ENCODE measurements around the gene MAD2L1BP. TPM values are rescaled to one million over a fixed set of nuclear protein-coding genes. Genes with fewer than 3 reads are reported as not detected.
"Not testable (repeated sequence)": the region's sequence is repeated elsewhere in the genome, so short reads cannot be mapped to it uniquely, and the experiment has no call there.

Gene MAD2L1BP
- total RNA-seq, 3 donors from 2014 or later (not counting 1 experiment from before 2014, with no cell fraction given): 29.9 to 43.3 (median 38.3) TPM

DNA sequence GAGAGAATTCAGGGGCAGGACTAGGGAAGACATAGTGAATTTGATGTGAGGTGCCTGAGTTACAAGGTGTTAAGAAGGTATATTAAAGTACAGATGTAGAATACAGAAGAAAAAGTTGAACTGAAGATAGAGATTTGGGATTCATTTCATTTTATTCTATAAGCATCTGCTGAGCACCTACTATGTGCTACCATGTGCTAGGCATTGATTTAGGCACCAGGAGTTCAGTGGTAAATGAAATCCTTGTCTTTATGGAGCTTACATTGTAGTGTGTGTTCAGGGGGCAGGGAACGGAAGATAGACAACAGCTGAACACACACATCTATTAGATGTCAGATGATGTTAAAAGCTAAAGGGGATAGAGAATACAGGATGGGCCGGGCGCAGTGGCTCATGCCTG lies 12.0 kb downstream of the MAD2L1BP start:
- Mint-ChIP-seq H3K9me3 (no peaks in the 10 kb centered on the region), H3K36me3 (no peaks in the 10 kb centered on the region), H3K4me3 (no peak overlapping the region), H3K27ac (no peak overlapping the region), H3K4me1 (peaks cover 9 to 21% of the 10 kb centered on the region in 2 donors), H3K27me3 (ENCODE audit: low read depth in 2 of 2) (peaks cover 0 to 6% of the 10 kb centered on the region in 2 donors)
- no peaks in the 10 kb centered on the region for H3K9me3 ChIP-seq (ENCODE audit: control insufficient read depth, insufficient read depth, low read length)
- ATAC-seq (no peak), DNase-seq (no peak)
- no peaks in the 10 kb centered on the region for H3K36me3 ChIP-seq (ENCODE audit: control insufficient read depth, insufficient read depth, low read length)
- intact Hi-C loops (cut with micrococcal nuclease): no loop called here
- H3K4me1 ChIP-seq (ENCODE audit: control insufficient read depth, insufficient read depth, low read length): peaks cover 13% of the 10 kb centered on the region
- H3K27me3 ChIP-seq (ENCODE audit: control insufficient read depth, insufficient read depth, low read length): no peaks in the 10 kb centered on the region
- no peak overlapping the region for H3K27ac ChIP-seq (ENCODE audit: low read length)
- 93% methylated on average over 3 of the region's 3 CpGs for WGBS (ENCODE audit: insufficient coverage)
- TF ChIP-seq, protein P1, sequence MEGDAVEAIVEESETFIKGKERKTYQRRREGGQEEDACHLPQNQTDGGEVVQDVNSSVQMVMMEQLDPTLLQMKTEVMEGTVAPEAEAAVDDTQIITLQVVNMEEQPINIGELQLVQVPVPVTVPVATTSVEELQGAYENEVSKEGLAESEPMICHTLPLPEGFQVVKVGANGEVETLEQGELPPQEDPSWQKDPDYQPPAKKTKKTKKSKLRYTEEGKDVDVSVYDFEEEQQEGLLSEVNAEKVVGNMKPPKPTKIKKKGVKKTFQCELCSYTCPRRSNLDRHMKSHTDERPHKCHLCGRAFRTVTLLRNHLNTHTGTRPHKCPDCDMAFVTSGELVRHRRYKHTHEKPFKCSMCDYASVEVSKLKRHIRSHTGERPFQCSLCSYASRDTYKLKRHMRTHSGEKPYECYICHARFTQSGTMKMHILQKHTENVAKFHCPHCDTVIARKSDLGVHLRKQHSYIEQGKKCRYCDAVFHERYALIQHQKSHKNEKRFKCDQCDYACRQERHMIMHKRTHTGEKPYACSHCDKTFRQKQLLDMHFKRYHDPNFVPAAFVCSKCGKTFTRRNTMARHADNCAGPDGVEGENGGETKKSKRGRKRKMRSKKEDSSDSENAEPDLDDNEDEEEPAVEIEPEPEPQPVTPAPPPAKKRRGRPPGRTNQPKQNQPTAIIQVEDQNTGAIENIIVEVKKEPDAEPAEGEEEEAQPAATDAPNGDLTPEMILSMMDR (IDR thresholded peaks at IDR 0.05): no peak
- no peak overlapping the region for H3K4me3 ChIP-seq (ENCODE audit: low read length)

DNA sequence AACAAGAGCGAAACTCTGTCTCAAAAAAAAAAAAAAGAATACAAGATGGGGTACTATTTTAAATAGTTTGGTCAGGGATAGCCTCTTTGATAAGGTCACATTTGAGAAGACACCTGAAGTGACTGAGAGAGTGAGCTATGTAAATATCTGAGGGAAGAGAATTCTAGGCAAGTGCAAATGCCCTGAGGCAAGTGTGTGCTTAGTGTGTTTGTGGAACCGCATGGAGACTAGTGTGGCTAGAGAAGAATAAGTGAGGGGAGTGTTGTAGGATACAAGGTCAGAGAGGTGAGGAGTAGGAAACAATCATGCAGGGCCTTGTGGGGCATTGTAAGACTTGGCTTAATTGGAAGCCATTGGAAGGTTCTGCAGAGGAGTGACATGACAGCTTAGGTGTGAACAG lies 12.6 kb downstream of the MAD2L1BP start:
- intact Hi-C loops (cut with micrococcal nuclease): no loop called here

DNA sequence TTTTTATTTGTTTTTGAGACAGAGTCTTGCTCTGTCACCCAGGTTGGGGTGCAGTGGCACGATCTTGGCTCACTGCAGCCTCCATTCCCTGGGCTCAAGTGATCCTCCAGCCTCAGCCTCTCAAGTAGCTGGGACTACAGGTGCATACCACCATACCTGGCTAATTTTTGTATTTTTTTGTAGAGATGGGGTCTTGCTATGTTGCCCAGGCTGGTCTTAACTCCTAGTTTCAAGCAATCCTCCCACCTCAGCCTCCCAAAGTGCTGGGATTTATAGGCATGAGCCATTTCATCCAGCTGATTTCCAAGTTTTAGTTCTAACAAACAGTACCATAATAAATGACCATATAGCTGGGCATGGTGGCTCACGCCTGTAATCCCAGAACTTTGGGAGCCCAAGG lies 17.2 kb downstream of the MAD2L1BP start:
- WGBS (ENCODE audit: insufficient coverage): 95% methylated on average over 2 of the region's 2 CpGs

More for the DNA sequence above, 12.6 kb downstream of the MAD2L1BP start:
- H3K36me3 Mint-ChIP-seq: no peaks in the 10 kb centered on the region
- H3K4me3 Mint-ChIP-seq: no peak overlapping the region
- 95% methylated on average over 2 of the region's 2 CpGs for WGBS (ENCODE audit: insufficient coverage)
- DNase-seq (no peak), ATAC-seq (no peak)
- no peaks in the 10 kb centered on the region for H3K9me3 Mint-ChIP-seq
- peaks cover 9 to 18% of the 10 kb centered on the region in 2 donors for H3K4me1 Mint-ChIP-seq
- Histone ChIP-seq H3K4me3 (ENCODE audit: low read length) (no peak overlapping the region), H3K9me3 (ENCODE audit: control insufficient read depth, insufficient read depth, low read length) (no peaks in the 10 kb centered on the region), H3K36me3 (ENCODE audit: control insufficient read depth, insufficient read depth, low read length) (no peaks in the 10 kb centered on the region), H3K27ac (ENCODE audit: low read length) (no peak overlapping the region), H3K27me3 (ENCODE audit: control insufficient read depth, insufficient read depth, low read length) (no peaks in the 10 kb centered on the region), H3K4me1 (ENCODE audit: control insufficient read depth, insufficient read depth, low read length) (peaks cover 13% of the 10 kb centered on the region)
- TF ChIP-seq, protein P1 (IDR thresholded peaks at IDR 0.05): no peak
- no peak overlapping the region for H3K27ac Mint-ChIP-seq
- H3K27me3 Mint-ChIP-seq (ENCODE audit: low read depth in 2 of 2): peaks cover 0 to 6% of the 10 kb centered on the region in 2 donors

DNA sequence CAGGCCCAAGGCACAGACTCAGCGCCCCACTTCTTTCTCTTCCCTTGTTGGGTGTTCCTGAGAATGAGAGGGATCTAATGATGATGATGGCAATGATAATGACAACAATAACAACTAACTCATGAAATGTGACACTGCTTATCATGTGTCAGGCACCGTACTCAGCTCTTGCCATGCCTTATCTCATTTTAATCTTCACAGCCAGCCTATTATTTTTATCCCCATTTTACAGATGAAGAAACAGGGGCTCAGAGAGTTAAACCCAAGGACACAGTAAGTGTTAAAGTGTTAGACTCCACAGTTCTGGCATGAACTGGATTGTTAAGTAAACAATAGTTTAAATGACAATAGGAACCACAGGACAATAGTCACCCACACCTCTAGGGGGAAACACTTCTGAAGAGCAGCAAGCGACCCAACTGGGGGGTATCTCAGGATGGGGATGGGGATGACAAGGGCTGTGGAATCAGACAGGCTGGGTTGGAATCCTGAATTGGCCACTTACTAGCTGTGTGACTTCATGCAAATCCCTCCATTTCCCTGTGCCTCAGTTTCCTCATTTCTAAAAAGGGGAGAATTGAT lies 21.7 kb downstream of the MAD2L1BP start:
- Histone ChIP-seq H3K27ac (ENCODE audit: low read length) (no peak overlapping the region), H3K27me3 (ENCODE audit: control insufficient read depth, insufficient read depth, low read length) (no peaks in the 10 kb centered on the region), H3K4me1 (ENCODE audit: control insufficient read depth, insufficient read depth, low read length) (no peaks in the 10 kb centered on the region), H3K9me3 (ENCODE audit: control insufficient read depth, insufficient read depth, low read length) (no peaks in the 10 kb centered on the region), H3K36me3 (ENCODE audit: control insufficient read depth, insufficient read depth, low read length) (no peaks in the 10 kb centered on the region), H3K4me3 (ENCODE audit: low read length) (no peak overlapping the region)
- Mint-ChIP-seq H3K4me1 (peaks cover 0 to 4% of the 10 kb centered on the region in 2 donors), H3K27ac (no peak overlapping the region), H3K4me3 (no peak overlapping the region), H3K36me3 (no peaks in the 10 kb centered on the region), H3K9me3 (no peaks in the 10 kb centered on the region), H3K27me3 (ENCODE audit: low read depth in 2 of 2) (peaks cover 0 to 3% of the 10 kb centered on the region in 2 donors)
- intact Hi-C loops (cut with micrococcal nuclease): no loop called here
- DNase-seq (no peak), ATAC-seq (no peak)
- TF ChIP-seq, protein P1 (IDR thresholded peaks at IDR 0.05): no peak
- 79% methylated on average over 3 of the region's 3 CpGs for WGBS (ENCODE audit: insufficient coverage)

More for the DNA sequence above, 17.2 kb downstream of the MAD2L1BP start:
- H3K4me1 ChIP-seq (ENCODE audit: control insufficient read depth, insufficient read depth, low read length); H3K9me3 ChIP-seq (ENCODE audit: control insufficient read depth, insufficient read depth, low read length); H3K27ac ChIP-seq (ENCODE audit: low read length); H3K4me3 ChIP-seq (ENCODE audit: low read length); H3K27ac Mint-ChIP-seq; ATAC-seq; H3K36me3 ChIP-seq (ENCODE audit: control insufficient read depth, insufficient read depth, low read length); H3K9me3 Mint-ChIP-seq; H3K27me3 ChIP-seq (ENCODE audit: control insufficient read depth, insufficient read depth, low read length); intact Hi-C loops (cut with micrococcal nuclease); H3K27me3 Mint-ChIP-seq (ENCODE audit: low read depth in 2 of 2); H3K4me1 Mint-ChIP-seq; H3K4me3 Mint-ChIP-seq; H3K36me3 Mint-ChIP-seq; DNase-seq: not testable (repeated sequence)
